Measurements from ENCODE around the gene DCTN3. TPM values are rescaled to one million over a fixed set of nuclear protein-coding genes. Genes with fewer than 3 reads are reported as not detected.

The DCTN3 gene
- total and polyA plus RNA-seq, 9 of the 15 experiments (the other 6 are each of a cell fraction or from before 2014, with no cell fraction given), result 11.0 to 51.0 (median 41.9) TPM

- TF ChIP-seq E2F6 (IDR thresholded peaks at IDR 0.05; ENCODE audit: borderline replicate concordance in 1 of 2, extremely low read depth in 1 of 2, insufficient read depth in 1 of 2, insufficient read length in 1 of 2, low read depth in 1 of 2, low read length in 1 of 2, poor library complexity in 1 of 2, severe bottlenecking in 1 of 2) (peak in 1 of 2 experiments; percentile 14), HNRNPH1 (optimal IDR thresholded peaks at IDR 0.05; ENCODE audit: low read depth, low read length) (no peak), ATF2 (CRISPR knock-in tag; IDR thresholded peaks at IDR 0.05) (no peak), MTA1 (IDR thresholded peaks at IDR 0.05; ENCODE audit: borderline replicate concordance) (no peak), ZBTB17 (CRISPR knock-in tag; IDR thresholded peaks at IDR 0.05) (no peak), MCM2 (IDR thresholded peaks at IDR 0.05; ENCODE audit: low read depth) (no peak), SFPQ (IDR thresholded peaks at IDR 0.05; ENCODE audit: low read depth, low read length) (no peak), MAFG (tag; conservative IDR thresholded peaks at IDR 0.05) (no peak), ZNF431 (CRISPR knock-in tag; IDR thresholded peaks at IDR 0.05) (no peak), NR2C1 (IDR thresholded peaks at IDR 0.05) (no peak), NR2C1 (tag; IDR thresholded peaks at IDR 0.05) (no peak), SMC3 (conservative IDR thresholded peaks at IDR 0.05; ENCODE audit: insufficient read depth, low read depth, low read length) (peak; percentile 43), HCFC1 (IDR thresholded peaks at IDR 0.05; ENCODE audit: low read depth, low read length) (no peak), CHD1 (IDR thresholded peaks at IDR 0.05; ENCODE audit: low read length) (no peak), PCBP2 (IDR thresholded peaks at IDR 0.05; ENCODE audit: low read depth, low read length, poor library complexity, severe bottlenecking) (no peak), KDM5B (IDR thresholded peaks at IDR 0.05; ENCODE audit: insufficient replicate concordance, low read depth, low read length) (no peak), RAD21 (CRISPR knock-in tag; conservative IDR thresholded peaks at IDR 0.05 in 1 of 2, IDR thresholded peaks at IDR 0.05 in 1 of 2) (peak; percentile 22 to 55), ZNF696 (CRISPR knock-in tag; conservative IDR thresholded peaks at IDR 0.05) (no peak), GABPB1 (CRISPR knock-in tag; IDR thresholded peaks at IDR 0.05) (no peak)
Observed at GRCh38 chr9:34612788-34613390, 7.4 kb downstream of the DCTN3 start (continued).

Data from K562 (cell line).